Occipital lobe (tissue), 2 donors: Measurements from ENCODE around the gene LIPN. TPM values are rescaled to one million over a fixed set of nuclear protein-coding genes. Genes with fewer than 3 reads are reported as not detected.

ENCODE experiments used
- DNase-seq: peaks from one replicate; lab custom pipeline; 2025; lab: John Stamatoyannopoulos, UW
- total RNA-seq: library from RNA; depleted of rRNA; stranded (reverse); fragments of >200 nt; gene quantifications from one replicate; pipeline ENCODE4 v1.2.3, GENCODE V29; 2014

Gene LIPN
- total RNA-seq, 1 donor from 2014 or later = not detected

GRCh38 chr10:88782222-88782621, 22.4 kb downstream of the LIPN start:
- DNase-seq = no peak

GRCh38 chr10:88783724-88784123, 23.9 kb downstream of the LIPN start:
- no peak for DNase-seq

DNA sequence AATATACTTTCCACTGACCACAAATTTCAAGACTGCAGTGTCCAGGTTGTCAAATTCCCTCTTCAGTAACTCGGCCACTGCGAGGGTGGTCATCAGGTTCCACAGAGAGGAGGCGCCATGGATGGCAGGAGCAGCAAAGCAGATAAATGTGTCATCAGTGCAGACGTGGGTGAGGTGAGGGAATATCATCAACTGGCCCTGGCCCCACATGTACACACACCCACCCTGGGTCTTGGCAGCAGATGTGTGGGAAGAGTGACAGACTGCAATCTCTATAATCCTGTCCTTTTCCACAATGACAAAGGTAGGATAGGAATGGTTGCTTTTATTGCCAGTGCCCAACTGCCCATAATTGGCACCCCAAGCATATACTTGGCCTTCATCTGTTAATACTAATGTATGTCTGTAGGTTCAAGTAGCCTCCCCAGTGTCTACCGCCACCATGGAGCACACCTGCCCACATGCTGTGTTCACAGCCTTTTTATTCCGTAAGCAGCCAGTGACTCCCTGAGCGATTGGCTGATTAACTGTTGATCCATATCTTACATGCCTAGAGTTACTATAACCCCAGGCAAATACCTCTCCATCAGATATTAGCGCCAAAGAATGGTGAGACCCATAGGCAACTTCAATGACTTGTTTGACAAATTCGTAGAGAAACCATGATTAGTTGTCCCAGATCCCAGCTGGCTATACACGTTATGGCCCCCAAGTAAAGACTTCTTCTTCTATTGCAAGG, 26.4 kb downstream of the LIPN start:
- DNase-seq = no peak

DNA sequence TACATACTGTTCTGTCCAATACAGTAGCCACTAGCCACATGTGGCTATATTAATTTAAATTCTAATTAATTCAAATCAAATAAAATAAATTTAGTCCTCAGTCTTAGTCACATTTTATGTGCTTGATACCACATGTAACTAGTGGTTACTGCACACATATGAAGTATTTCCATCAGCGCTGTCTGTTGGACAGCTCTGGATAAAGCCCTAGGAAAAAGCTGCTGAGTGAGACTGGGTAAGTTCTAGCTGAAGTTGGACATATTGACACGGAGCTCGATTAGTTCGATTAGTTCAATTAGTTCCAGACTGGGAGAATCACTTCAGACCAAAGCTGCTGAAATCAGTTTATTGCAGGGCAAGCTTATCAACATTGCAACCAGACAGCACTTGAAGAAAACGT, 27.6 kb downstream of the LIPN start:
- no peak for DNase-seq

DNA sequence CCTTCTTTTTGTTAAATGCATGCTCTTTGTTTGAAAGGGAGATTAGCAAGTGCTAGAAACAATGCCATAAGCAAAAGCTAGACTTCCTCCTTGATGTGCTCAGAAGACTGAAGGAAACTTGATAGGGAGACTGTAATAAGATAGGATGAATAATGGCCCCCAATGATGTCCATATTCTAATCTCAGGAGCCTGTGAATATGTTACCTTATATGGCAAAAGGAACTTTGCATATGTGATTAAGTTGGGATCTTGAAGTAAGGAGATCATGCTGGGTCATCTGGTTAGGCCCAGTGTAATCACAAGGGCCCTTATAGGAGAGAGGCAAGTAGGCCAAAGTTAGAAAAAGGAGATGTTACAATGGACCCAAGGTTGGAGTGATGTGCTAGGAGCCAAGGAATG, 29.1 kb downstream of the LIPN start:
- no peak for DNase-seq

DNA sequence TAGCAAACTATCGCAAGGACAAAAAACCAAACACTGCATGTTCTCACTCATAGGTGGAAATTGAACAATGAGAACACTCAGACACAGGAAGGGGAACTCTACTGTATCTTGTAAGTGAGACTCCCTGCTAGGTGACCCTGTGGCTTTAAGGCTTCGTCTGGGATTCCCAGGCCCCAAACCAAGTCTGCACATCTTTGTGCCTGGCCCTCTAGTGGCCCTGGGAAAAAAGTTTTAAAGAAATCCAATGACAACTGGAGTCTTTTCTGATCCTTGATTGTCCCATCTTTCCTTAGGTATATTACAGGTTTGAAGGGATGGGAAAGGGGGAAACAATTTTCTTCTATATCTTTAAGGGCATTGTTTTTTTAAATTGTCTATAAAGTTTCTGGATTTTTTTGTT, 32.1 kb downstream of the LIPN start:
- DNase-seq = no peak

DNA sequence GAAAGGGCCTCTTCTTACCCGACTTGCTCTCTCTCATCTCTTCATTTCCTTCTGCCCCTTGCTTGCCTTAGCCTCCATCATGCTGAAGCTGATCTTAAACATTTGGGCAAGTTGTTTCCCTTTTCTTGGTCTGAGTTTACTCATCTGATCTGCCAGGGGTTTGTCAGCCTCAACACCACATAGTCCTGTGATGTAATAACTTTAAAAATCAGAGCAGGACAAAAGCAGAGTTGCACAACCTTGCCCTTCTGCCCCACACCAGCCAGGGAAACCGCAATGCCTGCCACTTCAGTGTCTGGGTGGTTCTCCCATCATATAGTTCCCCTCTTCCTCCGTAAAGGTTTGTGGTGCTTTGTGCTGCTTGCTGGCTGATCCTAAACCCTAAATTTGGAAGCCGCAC, 32.8 kb downstream of the LIPN start:
- no peak for DNase-seq

DNA sequence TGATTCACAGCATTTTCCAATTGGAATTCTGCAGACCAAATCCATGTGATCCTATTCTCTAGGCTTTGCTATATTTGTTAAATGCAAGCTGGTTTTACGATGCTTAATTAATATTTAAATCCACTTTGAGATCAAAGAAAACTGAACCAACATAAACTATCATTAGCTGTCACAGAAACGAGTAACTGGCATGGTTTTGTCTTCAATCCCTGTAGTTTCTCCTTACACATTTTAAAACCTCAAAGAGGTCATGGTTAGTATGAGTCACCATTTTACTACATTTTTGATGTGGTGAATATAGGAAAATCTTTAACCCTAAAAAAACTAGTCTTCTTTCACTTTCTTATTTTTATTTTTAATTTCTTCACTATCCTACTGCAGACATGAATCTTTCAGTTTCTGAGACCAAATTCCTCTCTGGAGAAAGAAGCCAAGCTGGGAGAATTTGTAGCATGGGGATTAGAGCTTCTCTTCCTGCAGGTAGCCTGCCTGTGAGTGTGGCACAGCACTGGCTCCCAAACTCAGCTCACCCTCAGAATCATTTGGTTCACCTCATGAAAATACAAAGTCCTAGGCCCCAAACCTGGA, 34.0 kb downstream of the LIPN start:
- DNase-seq = no peak

DNA sequence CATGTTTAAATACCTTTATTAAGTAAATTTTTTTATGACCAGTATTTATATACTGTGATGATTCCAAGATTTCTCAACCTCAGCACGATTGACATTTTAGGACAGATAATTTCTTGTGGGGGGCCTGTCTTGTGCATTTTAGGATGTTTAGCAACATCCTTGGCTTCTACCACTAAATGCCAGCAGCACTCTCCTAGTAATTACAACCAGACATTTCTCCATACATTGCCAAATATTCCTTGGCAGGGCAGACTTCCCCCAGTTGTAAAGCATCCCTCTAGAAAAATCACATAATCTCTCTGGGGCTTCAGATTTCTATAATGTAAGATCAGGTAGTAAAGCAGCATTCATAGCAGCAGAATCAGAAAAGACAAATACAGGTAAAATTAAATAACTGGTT, 34.9 kb downstream of the LIPN start:
- DNase-seq = no peak

GRCh38 chr10:88800152-88801125, 40.6 kb downstream of the LIPN start:
- DNase-seq = no peak

DNA sequence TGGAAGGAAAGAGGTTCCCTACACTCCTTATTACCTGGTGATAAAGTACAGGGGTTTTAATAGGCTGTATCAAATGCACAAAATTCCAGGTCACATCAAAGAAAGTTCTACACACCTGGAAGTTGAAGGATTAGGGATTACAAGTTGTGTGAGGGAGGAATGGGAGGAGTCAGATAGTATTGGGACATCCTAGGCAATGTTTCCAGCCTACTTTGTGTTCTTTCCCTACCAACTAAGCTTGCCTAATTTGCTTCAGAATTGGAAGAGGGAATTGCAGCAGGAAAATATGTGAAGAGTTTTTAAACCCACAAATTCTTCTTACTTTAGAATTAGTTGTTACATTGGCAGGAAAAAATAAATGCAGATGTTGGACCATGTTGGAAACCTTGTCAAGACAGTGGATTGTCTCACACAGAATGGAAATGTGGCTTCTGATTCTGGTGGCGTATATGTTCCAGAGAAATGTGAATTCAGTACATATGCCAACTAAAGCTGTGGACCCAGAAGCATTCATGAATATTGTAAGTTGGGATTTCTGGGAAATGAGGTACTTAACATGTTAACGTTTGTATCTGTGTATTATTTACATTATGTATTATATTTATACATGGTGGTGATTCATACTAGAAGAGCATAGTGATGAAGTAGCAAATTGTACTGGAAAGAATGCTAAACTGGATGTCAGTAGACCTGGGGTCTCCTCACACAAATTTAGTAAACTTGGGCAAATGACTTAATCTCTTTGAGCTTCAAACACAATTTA, 42.9 kb downstream of the LIPN start, which contains the start of gene LIPM:
Gene LIPM (plus strand): TSS at position 208 of the 763 bp plus-strand sequence. CDS start 167 bp downstream, at position 375.
- DNase-seq = no peak

- DNase-seq = no peak
Observed at GRCh38 chr10:88803641-88804040, 43.8 kb downstream of the LIPN start.

GRCh38 chr10:88804083-88804812, 44.4 kb downstream of the LIPN start:
- no peak for DNase-seq

GRCh38 chr10:88805361-88805760, 45.5 kb downstream of the LIPN start:
- no peak for DNase-seq

DNA sequence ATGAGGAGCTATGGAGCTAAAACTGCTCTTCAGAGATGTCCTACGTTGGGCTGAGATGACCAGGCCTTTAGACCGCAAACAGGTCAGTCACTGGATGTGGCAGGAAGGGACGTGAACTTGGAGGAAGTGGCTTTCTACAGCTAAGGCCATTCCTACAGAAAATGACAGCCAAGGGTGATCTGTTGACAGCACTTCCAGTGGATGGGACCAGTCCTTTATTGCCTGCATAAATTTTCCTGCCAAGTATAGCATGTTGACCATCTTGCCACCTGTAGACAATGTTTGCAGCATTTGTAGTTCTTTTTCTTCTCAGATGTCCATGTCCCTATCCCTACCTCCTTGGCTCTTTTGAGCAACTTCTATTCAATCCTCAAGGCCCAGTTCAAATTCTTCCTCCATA, 46.1 kb downstream of the LIPN start:
- DNase-seq = no peak

GRCh38 chr10:88809621-88810020, 49.8 kb downstream of the LIPN start:
- DNase-seq = no peak

DNA sequence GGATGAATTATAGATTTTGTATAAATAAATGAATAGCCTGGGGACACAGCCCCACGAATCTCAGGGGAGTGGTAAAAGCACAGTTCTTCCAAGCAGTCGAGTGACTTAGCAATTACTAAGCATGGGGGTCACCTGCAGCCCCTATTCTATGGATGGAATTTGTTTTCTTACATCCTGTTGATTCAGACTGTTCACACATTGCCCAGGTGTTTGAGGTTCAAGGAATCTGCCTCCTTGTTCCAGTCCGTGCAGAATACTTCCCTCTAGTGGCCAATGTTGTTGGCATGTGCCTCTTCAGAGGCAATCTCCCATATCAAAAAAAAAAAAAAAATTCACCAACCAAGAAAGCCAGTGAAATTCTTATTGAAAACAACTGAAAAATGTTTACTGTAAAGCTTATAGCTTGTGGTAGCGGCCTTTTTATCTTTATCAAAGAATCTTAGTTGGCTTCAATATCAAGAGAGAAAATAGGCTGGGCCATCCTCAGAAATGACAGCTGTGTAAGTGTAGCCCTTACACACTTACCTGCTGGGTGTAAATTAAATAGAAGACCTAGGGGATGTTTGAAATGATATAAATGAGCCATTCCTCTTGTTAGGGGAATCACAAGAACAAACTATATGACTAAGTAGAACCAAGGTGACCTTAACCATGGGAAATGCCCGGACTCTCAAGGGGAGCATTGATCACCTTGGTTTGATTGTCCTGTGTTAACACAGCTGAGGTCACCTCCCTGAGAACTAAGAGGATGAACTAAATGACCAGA, 50.6 kb downstream of the LIPN start:
- DNase-seq = no peak

DNA sequence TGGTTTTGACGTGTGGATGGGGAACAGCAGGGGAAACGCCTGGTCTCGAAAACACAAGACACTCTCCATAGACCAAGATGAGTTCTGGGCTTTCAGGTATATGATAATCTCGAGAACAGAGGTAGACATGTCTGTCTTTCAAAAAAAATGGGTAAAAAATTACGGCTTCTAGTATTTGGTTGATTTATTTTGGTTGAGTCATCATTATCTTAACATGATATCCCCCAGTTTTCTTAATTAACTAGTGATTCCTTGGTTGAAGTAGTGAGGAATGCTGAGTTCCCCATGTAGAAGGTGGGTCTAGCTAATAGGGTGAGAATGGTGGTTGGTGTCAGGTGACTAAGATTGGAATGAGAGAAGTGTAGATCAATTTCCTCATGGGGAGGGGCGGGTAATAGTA, 53.4 kb downstream of the LIPN start:
- no peak for DNase-seq

GRCh38 chr10:88819290-88819689, 59.5 kb downstream of the LIPN start:
- DNase-seq = no peak
